Measurements from ENCODE around the gene MPZ. TPM values are rescaled to one million over a fixed set of nuclear protein-coding genes. Genes with fewer than 3 reads are reported as not detected.
A peak's percentile ranks its signal among the peaks of the same experiment; 100 is the strongest.

Gene MPZ
- polyA plus RNA-seq, 1 donor from 2014 or later, result not detected

DNA sequence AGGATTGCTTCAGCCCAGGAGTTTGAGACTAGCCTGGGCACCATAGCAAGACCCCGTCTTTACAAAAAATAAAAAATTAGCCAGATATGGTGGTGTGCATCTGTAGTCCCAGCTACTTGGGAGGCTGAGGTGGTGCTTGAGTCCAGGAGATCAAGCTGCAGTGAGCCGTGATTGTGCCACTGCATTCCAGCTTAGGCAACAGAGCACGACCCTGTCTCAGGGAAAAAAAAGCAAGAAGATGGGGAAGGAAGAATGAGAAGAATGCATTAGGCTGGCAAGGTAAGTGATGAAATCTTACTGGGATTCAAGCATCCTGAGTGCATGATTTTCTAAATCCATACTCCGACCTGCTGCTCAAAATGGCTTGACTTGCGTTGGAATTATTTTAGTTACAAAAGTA, 44.5 kb downstream of the MPZ start:
- Histone ChIP-seq H3K79me2 (replicated peaks; ENCODE audit: insufficient read depth, low read length) (no peaks in the 10 kb centered on the region), H2AFZ (ENCODE audit: low read depth, low read length) (no peak overlapping the region), H3K4me3 (ENCODE audit: low read length) (no peak overlapping the region), H3K9ac (ENCODE audit: low read length) (no peak overlapping the region), H3F3A (ENCODE audit: insufficient read depth, low read length, poor library complexity, severe bottlenecking) (no peaks in the 10 kb centered on the region), H3K27ac (ENCODE audit: low read length) (no peak overlapping the region), H3K9me2 (ENCODE audit: insufficient read depth, low read length) (no peaks in the 10 kb centered on the region), H3K36me3 (ENCODE audit: insufficient read depth, low read length) (no peaks in the 10 kb centered on the region), H3K27me3 (ENCODE audit: insufficient read depth, low read depth, low read length) (peaks cover 2% of the 10 kb centered on the region), H4K20me1 (ENCODE audit: insufficient read depth) (no peaks in the 10 kb centered on the region), H3K4me2 (ENCODE audit: low read length) (no peak overlapping the region), H3K9me3 (ENCODE audit: low read length) (no peaks in the 10 kb centered on the region)
- TF ChIP-seq POLR2AphosphoS5 (IDR thresholded peaks at IDR 0.05) (no peak), EZH2 (IDR thresholded peaks at IDR 0.05; ENCODE audit: borderline replicate concordance, insufficient read depth, low read length, poor library complexity, severe bottlenecking) (no peak), MXI1 (conservative IDR thresholded peaks at IDR 0.05; ENCODE audit: poor library complexity, severe bottlenecking) (no peak), EP300 (conservative IDR thresholded peaks at IDR 0.05; ENCODE audit: poor library complexity, severe bottlenecking) (no peak), TAF1 (IDR thresholded peaks at IDR 0.05; ENCODE audit: low read depth) (no peak), RAD21 (conservative IDR thresholded peaks at IDR 0.05) (no peak), SMC3 (conservative IDR thresholded peaks at IDR 0.05; ENCODE audit: poor library complexity) (no peak)
- TF ChIP-seq, protein P1, sequence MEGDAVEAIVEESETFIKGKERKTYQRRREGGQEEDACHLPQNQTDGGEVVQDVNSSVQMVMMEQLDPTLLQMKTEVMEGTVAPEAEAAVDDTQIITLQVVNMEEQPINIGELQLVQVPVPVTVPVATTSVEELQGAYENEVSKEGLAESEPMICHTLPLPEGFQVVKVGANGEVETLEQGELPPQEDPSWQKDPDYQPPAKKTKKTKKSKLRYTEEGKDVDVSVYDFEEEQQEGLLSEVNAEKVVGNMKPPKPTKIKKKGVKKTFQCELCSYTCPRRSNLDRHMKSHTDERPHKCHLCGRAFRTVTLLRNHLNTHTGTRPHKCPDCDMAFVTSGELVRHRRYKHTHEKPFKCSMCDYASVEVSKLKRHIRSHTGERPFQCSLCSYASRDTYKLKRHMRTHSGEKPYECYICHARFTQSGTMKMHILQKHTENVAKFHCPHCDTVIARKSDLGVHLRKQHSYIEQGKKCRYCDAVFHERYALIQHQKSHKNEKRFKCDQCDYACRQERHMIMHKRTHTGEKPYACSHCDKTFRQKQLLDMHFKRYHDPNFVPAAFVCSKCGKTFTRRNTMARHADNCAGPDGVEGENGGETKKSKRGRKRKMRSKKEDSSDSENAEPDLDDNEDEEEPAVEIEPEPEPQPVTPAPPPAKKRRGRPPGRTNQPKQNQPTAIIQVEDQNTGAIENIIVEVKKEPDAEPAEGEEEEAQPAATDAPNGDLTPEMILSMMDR (IDR thresholded peaks at IDR 0.05; ENCODE audit: poor library complexity, severe bottlenecking), result no peak
- TF ChIP-seq, protein P2, sequence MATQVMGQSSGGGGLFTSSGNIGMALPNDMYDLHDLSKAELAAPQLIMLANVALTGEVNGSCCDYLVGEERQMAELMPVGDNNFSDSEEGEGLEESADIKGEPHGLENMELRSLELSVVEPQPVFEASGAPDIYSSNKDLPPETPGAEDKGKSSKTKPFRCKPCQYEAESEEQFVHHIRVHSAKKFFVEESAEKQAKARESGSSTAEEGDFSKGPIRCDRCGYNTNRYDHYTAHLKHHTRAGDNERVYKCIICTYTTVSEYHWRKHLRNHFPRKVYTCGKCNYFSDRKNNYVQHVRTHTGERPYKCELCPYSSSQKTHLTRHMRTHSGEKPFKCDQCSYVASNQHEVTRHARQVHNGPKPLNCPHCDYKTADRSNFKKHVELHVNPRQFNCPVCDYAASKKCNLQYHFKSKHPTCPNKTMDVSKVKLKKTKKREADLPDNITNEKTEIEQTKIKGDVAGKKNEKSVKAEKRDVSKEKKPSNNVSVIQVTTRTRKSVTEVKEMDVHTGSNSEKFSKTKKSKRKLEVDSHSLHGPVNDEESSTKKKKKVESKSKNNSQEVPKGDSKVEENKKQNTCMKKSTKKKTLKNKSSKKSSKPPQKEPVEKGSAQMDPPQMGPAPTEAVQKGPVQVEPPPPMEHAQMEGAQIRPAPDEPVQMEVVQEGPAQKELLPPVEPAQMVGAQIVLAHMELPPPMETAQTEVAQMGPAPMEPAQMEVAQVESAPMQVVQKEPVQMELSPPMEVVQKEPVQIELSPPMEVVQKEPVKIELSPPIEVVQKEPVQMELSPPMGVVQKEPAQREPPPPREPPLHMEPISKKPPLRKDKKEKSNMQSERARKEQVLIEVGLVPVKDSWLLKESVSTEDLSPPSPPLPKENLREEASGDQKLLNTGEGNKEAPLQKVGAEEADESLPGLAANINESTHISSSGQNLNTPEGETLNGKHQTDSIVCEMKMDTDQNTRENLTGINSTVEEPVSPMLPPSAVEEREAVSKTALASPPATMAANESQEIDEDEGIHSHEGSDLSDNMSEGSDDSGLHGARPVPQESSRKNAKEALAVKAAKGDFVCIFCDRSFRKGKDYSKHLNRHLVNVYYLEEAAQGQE (IDR thresholded peaks at IDR 0.05; ENCODE audit: borderline replicate concordance), result no peak

DNA sequence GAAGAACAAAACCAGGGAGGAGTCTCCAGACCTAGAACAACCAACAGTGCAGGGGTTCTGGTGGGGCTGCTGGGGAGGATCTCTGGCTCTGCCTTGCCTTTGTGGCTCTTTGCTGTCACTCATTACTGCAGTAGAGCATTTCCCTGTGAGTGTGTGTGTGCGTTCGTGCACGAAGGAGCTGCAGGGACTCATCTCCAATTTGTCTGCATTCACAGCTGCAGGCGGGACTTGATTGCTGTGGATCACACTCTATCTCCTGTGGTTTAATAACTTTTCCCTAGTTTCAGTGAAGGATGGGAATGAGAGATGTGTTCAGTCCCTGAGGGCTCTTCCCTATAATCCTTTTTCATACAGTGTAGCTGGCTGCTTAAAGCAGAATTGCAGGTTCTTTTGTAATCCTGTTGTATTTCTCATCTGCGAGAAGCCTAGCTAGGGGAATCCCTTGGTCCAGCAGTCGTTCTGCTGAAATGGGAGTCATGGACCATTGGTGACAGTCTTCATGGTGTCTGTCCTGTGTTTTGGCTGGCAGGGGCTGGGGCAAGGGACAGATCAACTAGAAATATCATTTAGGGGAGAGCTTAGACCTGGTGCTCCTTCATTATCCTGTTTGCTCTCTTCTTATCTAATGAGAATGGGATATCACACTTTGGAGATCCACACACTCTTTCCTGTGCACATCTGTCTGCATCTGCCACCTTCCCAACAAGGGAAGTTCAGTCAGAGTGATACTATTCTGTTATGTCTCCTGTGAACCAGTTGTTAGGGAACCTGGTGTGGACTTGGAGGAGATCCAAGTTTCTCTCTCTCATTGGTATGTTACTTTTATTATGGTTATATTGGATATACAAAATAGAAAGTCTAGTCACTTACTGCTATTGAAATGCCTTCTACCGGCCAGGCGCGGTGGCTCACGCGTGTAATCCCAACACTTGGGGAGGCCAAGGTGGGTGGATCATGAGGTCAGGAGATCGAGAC, 48.2 kb downstream of the MPZ start:
- Histone ChIP-seq H3K4me2 (ENCODE audit: low read length) (peak overlapping the region; percentile 32), H3K27me3 (ENCODE audit: insufficient read depth, low read depth, low read length) (peaks cover 20% of the 10 kb centered on the region), H4K20me1 (ENCODE audit: insufficient read depth) (no peaks in the 10 kb centered on the region), H3F3A (ENCODE audit: insufficient read depth, low read length, poor library complexity, severe bottlenecking) (no peaks in the 10 kb centered on the region), H3K79me2 (replicated peaks; ENCODE audit: insufficient read depth, low read length) (no peaks in the 10 kb centered on the region), H3K36me3 (ENCODE audit: insufficient read depth, low read length) (no peaks in the 10 kb centered on the region), H2AFZ (ENCODE audit: low read depth, low read length) (no peak overlapping the region), H3K9me3 (ENCODE audit: low read length) (peaks cover 3% of the 10 kb centered on the region), H3K9me2 (ENCODE audit: insufficient read depth, low read length) (no peaks in the 10 kb centered on the region), H3K9ac (ENCODE audit: low read length) (peak overlapping the region; percentile 45), H3K27ac (ENCODE audit: low read length) (peak overlapping the region; percentile 60), H3K4me3 (ENCODE audit: low read length) (peak overlapping the region; percentile 50)
- TF ChIP-seq POLR2AphosphoS5 (IDR thresholded peaks at IDR 0.05) (peak; percentile 73), RAD21 (conservative IDR thresholded peaks at IDR 0.05) (no peak), SMC3 (conservative IDR thresholded peaks at IDR 0.05; ENCODE audit: poor library complexity) (no peak), MXI1 (conservative IDR thresholded peaks at IDR 0.05; ENCODE audit: poor library complexity, severe bottlenecking) (no peak), EP300 (conservative IDR thresholded peaks at IDR 0.05; ENCODE audit: poor library complexity, severe bottlenecking) (peak; percentile 32), TAF1 (IDR thresholded peaks at IDR 0.05; ENCODE audit: low read depth) (no peak), EZH2 (IDR thresholded peaks at IDR 0.05; ENCODE audit: borderline replicate concordance, insufficient read depth, low read length, poor library complexity, severe bottlenecking) (no peak)
- TF ChIP-seq, protein P1 (IDR thresholded peaks at IDR 0.05; ENCODE audit: poor library complexity, severe bottlenecking), result no peak
- TF ChIP-seq, protein P2 (IDR thresholded peaks at IDR 0.05; ENCODE audit: borderline replicate concordance), result peak; percentile 84
